C4-2B (cell line): ENCODE results near the gene SLC35A4.

Experiments
- CTCF ChIP-seq: fragments of 450-650 bp; conservative IDR thresholded peaks from 2 replicates; pipeline ENCODE4 v1.5.1; 2017; ENCODE audit warnings: mild to moderate bottlenecking
- ZFX ChIP-seq: fragments of 450-650 bp; IDR thresholded peaks from 2 replicates; pipeline ENCODE4 v1.6.1; 2017

DNA sequence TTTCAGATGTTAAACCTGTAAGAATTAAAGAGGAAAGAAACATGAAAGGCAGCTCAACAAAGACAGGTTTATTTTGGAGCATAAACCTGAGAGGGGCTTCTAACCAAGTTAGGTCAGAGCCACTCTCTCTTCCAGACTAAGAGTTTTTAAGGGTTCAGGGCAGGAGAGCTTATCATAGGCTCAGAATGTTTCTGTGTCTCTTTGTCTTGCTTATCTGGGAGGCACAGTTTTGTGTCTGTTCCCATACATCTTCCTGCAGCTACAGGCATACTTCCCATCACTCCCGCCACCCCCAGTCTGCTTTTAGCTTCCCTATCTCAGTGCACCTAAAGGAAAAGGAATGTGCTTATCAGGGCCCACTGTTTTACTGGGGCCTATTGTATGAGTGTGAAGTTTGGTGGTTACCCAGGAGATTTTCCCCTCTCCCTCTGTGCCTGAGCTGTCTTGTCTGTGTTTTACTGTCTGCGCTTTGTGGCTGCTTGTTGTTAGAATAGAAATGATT lies 46.4 kb downstream of the SLC35A4 start:
- TF ChIP-seq CTCF (no peak), ZFX (no peak)
